Osteoblast (primary cell): Measurements from ENCODE around the gene PEX1. TPM values are rescaled to one million over a fixed set of nuclear protein-coding genes. Genes with fewer than 3 reads are reported as not detected.
"Not testable (repeated sequence)": the region's sequence is repeated elsewhere in the genome, so short reads cannot be mapped to it uniquely, and the experiment has no call there.

Experiments used
- DNase-seq: peaks from one replicate; pipeline ENCODE4 v3.0.0; 2011; ENCODE audit warnings: low spot score, mixed read lengths; ENCODE audit not compliant: insufficient read length; ENCODE audit errors: missing footprints
- H2AFZ ChIP-seq: 2 replicates; pipeline ENCODE4 v1.6.0; 2011; ENCODE audit warnings: mild to moderate bottlenecking, low read length
- H3K27ac ChIP-seq: 2 replicates; pipeline ENCODE4 v1.5.1; 2011; ENCODE audit warnings: mild to moderate bottlenecking, low read depth, low read length, moderate library complexity
- H3K27me3 ChIP-seq: 2 replicates; pipeline ENCODE4 v1.6.0; 2012; ENCODE audit warnings: mild to moderate bottlenecking, control low read depth, inconsistent platforms, low read length, moderate library complexity; ENCODE audit not compliant: insufficient read depth
- H3K36me3 ChIP-seq: 2 replicates; pipeline ENCODE4 v1.5.1; 2011; ENCODE audit warnings: mild to moderate bottlenecking, low read length, control low read depth, moderate library complexity; ENCODE audit not compliant: insufficient read depth
- H3K4me1 ChIP-seq: 2 replicates; pipeline ENCODE4 v1.5.1; 2011; ENCODE audit warnings: mild to moderate bottlenecking, low read length, control low read depth, moderate library complexity; ENCODE audit not compliant: insufficient read depth
- H3K4me2 ChIP-seq: 2 replicates; pipeline ENCODE4 v1.6.0; 2011; ENCODE audit warnings: mild to moderate bottlenecking, low read length; ENCODE audit not compliant: insufficient read depth
- H3K4me3 ChIP-seq: fragments of 200-600 bp; sonication (generic); 3 replicates; pipeline ENCODE4 v1.5.1; 2012; ENCODE audit warnings: mild to moderate bottlenecking, low read length, inconsistent platforms; ENCODE audit not compliant: insufficient read depth
- H3K79me2 ChIP-seq: 2 replicates; pipeline ENCODE4 v1.6.0; 2012; ENCODE audit warnings: mild to moderate bottlenecking, low read length, control low read depth, inconsistent platforms; ENCODE audit not compliant: insufficient read depth
- H3K9me3 ChIP-seq: 2 replicates; pipeline ENCODE4 v1.5.1; 2011; ENCODE audit warnings: low read depth, low read length, control low read depth
- H4K20me1 ChIP-seq: 2 replicates; pipeline ENCODE4 v1.6.0; 2012; ENCODE audit warnings: mild to moderate bottlenecking, low read length, control low read depth; ENCODE audit not compliant: insufficient read depth
- total RNA-seq: library from RNA; depleted of rRNA; stranded (reverse); fragments of >200 nt; gene quantifications from 2 replicates; pipeline ENCODE4 v1.2.3, GENCODE V29; 2012
- TF ChIP-seq, protein P1 (sequence below): IDR thresholded peaks from 2 replicates; pipeline ENCODE4 v1.5.1; 2011; ENCODE audit warnings: mild to moderate bottlenecking, low read depth, low read length, moderate library complexity; ENCODE audit errors: extremely low read depth

PEX1 gene
- total RNA-seq, 1 donor = 25.7 TPM

GRCh38 chr7:92485267-92485892, 42.9 kb downstream of the PEX1 start:
- H3K4me2 ChIP-seq = no peak overlapping the region
- no peak overlapping the region for H3K27ac ChIP-seq
- H3K27me3 ChIP-seq = no peaks in the 10 kb centered on the region
- no peak overlapping the region for H3K4me3 ChIP-seq
- no peaks in the 10 kb centered on the region for H4K20me1 ChIP-seq
- H3K79me2 ChIP-seq = no peaks in the 10 kb centered on the region
- peaks cover 26% of the 10 kb centered on the region for H3K36me3 ChIP-seq
- no peak overlapping the region for H2AFZ ChIP-seq
- TF ChIP-seq, protein P1, sequence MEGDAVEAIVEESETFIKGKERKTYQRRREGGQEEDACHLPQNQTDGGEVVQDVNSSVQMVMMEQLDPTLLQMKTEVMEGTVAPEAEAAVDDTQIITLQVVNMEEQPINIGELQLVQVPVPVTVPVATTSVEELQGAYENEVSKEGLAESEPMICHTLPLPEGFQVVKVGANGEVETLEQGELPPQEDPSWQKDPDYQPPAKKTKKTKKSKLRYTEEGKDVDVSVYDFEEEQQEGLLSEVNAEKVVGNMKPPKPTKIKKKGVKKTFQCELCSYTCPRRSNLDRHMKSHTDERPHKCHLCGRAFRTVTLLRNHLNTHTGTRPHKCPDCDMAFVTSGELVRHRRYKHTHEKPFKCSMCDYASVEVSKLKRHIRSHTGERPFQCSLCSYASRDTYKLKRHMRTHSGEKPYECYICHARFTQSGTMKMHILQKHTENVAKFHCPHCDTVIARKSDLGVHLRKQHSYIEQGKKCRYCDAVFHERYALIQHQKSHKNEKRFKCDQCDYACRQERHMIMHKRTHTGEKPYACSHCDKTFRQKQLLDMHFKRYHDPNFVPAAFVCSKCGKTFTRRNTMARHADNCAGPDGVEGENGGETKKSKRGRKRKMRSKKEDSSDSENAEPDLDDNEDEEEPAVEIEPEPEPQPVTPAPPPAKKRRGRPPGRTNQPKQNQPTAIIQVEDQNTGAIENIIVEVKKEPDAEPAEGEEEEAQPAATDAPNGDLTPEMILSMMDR = no peak
- no peaks in the 10 kb centered on the region for H3K4me1 ChIP-seq
- no peak for DNase-seq
- no peaks in the 10 kb centered on the region for H3K9me3 ChIP-seq

- DNase-seq, H3K27me3 ChIP-seq, H3K4me1 ChIP-seq, H4K20me1 ChIP-seq, H2AFZ ChIP-seq, H3K4me2 ChIP-seq, H3K27ac ChIP-seq, H3K79me2 ChIP-seq, H3K4me3 ChIP-seq, H3K9me3 ChIP-seq: not testable (repeated sequence)
- H3K36me3 ChIP-seq = peaks cover 21% of the 10 kb centered on the region
These were observed 44.1 kb downstream of the PEX1 start for GRCh38 chr7:92484226-92484625.

DNA sequence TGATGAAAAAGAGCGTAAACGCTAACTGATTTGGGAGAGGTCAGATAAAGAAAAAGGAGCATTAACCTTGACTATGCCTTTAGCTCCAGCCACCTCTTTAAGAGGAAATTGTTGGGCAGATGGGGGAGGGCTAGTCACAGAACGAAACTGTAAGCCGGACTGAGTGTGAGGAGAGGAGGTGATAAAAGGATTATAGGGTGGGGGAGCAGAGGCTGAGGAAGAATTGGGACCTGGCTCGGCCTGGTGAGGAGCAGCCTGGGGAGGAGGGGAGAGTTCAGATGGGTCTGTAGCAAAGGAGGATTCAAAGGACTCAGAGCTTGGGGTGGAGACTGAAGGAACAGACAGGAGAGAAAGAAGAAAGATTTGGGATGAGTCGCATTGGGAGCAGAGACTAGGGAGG, 44.7 kb downstream of the PEX1 start:
- not testable (repeated sequence) for H3K27ac ChIP-seq, H3K4me3 ChIP-seq, H3K79me2 ChIP-seq, H4K20me1 ChIP-seq, H2AFZ ChIP-seq, H3K27me3 ChIP-seq, H3K4me1 ChIP-seq, H3K4me2 ChIP-seq, DNase-seq, H3K9me3 ChIP-seq
- peaks cover 16% of the 10 kb centered on the region for H3K36me3 ChIP-seq

DNA sequence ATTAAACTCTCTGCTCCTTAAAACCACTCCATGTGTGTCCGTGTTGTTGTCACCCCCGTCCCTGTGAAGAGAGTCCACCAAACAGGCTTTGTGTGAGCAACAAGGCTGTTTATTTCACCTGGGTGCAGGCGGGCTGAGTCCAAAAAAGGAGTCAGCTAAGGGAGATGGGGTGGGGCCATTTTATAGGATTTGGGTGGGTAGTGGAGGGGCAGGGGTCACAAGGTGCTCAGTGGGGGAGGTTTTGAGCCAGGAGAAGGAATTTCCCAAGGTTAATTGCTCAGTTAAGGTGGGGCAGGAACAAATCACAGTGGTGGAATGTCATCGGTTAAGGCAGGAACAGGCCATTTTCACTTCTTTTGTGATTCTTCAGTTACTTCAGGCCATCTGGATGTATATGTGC, 49.2 kb downstream of the PEX1 start:
- H3K4me2 ChIP-seq, H3K4me3 ChIP-seq, H3K27me3 ChIP-seq, H3K79me2 ChIP-seq, H3K36me3 ChIP-seq, H3K27ac ChIP-seq, H4K20me1 ChIP-seq, DNase-seq, H2AFZ ChIP-seq, H3K4me1 ChIP-seq, H3K9me3 ChIP-seq: not testable (repeated sequence)

GRCh38 chr7:92478711-92479110, 49.6 kb downstream of the PEX1 start:
- Histone ChIP-seq H4K20me1 (no peaks in the 10 kb centered on the region), H2AFZ (no peak overlapping the region), H3K9me3 (no peaks in the 10 kb centered on the region), H3K4me3 (no peak overlapping the region), H3K4me1 (no peaks in the 10 kb centered on the region), H3K27me3 (no peaks in the 10 kb centered on the region), H3K36me3 (no peaks in the 10 kb centered on the region), H3K79me2 (no peaks in the 10 kb centered on the region), H3K27ac (no peak overlapping the region), H3K4me2 (no peak overlapping the region)
- TF ChIP-seq, protein P1 = no peak
- DNase-seq = no peak
